ENCODE measurements around the gene FARP1. TPM values are rescaled to one million over a fixed set of nuclear protein-coding genes. Genes with fewer than 3 reads are reported as not detected.

Gene FARP1
- total RNA-seq, 1 experiment from 2014 or later: 96.6 TPM

DNA sequence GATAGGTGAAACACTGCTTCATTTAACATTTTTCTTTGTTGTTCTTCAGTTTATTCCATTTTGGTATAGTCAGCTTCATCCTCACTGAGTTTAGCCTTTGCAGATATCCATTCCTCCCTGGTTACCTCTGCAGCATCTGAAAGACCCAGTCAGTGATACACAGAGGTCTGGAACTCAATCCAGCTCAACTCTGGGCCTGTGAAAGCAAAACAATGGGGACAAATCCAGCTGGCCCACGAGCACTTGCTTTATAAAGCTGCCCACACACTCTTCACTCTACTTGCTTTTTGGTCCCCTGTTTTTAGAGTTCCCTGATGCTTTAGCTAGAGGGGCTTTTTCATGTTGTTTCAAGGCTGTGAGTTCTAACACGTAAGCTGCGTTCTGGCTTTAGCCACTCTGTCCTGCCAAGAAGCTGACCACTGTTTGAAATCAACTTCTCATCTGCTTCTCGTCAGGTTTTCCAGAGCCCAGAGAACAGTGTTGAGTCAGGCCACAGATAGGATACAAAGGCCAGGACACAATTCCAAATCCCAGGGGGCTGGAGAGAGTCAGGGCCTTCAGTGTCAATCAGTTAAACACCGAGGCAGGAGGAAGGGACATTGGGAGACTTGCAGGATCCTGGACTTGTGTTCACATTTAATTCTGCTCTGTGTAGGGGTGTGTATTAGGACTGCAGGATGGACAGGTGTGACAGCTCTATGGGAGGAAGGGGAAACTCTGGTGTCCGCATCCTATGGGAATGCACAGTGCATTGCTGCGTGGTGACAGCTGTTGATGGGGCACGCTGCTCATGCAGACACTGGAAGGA is 117.7 kb downstream of the FARP1 start (continued):
- TF ChIP-seq, protein P1, sequence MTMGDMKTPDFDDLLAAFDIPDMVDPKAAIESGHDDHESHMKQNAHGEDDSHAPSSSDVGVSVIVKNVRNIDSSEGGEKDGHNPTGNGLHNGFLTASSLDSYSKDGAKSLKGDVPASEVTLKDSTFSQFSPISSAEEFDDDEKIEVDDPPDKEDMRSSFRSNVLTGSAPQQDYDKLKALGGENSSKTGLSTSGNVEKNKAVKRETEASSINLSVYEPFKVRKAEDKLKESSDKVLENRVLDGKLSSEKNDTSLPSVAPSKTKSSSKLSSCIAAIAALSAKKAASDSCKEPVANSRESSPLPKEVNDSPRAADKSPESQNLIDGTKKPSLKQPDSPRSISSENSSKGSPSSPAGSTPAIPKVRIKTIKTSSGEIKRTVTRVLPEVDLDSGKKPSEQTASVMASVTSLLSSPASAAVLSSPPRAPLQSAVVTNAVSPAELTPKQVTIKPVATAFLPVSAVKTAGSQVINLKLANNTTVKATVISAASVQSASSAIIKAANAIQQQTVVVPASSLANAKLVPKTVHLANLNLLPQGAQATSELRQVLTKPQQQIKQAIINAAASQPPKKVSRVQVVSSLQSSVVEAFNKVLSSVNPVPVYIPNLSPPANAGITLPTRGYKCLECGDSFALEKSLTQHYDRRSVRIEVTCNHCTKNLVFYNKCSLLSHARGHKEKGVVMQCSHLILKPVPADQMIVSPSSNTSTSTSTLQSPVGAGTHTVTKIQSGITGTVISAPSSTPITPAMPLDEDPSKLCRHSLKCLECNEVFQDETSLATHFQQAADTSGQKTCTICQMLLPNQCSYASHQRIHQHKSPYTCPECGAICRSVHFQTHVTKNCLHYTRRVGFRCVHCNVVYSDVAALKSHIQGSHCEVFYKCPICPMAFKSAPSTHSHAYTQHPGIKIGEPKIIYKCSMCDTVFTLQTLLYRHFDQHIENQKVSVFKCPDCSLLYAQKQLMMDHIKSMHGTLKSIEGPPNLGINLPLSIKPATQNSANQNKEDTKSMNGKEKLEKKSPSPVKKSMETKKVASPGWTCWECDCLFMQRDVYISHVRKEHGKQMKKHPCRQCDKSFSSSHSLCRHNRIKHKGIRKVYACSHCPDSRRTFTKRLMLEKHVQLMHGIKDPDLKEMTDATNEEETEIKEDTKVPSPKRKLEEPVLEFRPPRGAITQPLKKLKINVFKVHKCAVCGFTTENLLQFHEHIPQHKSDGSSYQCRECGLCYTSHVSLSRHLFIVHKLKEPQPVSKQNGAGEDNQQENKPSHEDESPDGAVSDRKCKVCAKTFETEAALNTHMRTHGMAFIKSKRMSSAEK (CRISPR knock-in tag; IDR thresholded peaks at IDR 0.05; ENCODE audit: borderline replicate concordance): no peak
- no peak for TF ChIP-seq SP1 (CRISPR knock-in tag; conservative IDR thresholded peaks at IDR 0.05)
- TF ChIP-seq RELA (CRISPR knock-in tag; IDR thresholded peaks at IDR 0.05; ENCODE audit: borderline replicate concordance): no peak
- TF ChIP-seq, protein P2, sequence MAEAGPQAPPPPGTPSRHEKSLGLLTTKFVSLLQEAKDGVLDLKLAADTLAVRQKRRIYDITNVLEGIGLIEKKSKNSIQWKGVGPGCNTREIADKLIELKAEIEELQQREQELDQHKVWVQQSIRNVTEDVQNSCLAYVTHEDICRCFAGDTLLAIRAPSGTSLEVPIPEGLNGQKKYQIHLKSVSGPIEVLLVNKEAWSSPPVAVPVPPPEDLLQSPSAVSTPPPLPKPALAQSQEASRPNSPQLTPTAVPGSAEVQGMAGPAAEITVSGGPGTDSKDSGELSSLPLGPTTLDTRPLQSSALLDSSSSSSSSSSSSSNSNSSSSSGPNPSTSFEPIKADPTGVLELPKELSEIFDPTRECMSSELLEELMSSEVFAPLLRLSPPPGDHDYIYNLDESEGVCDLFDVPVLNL (CRISPR knock-in tag; IDR thresholded peaks at IDR 0.05; ENCODE audit: borderline replicate concordance, low read depth): no peak
- no peak for TF ChIP-seq SOX15 (CRISPR knock-in tag; IDR thresholded peaks at IDR 0.05)
- TF ChIP-seq, protein P3, sequence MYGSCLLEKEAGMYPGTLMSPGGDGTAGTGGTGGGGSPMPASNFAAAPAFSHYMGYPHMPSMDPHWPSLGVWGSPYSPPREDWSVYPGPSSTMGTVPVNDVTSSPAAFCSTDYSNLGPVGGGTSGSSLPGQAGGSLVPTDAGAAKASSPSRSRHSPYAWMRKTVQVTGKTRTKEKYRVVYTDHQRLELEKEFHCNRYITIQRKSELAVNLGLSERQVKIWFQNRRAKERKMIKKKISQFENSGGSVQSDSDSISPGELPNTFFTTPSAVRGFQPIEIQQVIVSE (CRISPR knock-in tag; IDR thresholded peaks at IDR 0.05; ENCODE audit: borderline replicate concordance): no peak
- no peak for TF ChIP-seq IRF2 (CRISPR knock-in tag; IDR thresholded peaks at IDR 0.05; ENCODE audit: borderline replicate concordance, low read depth)

DNA sequence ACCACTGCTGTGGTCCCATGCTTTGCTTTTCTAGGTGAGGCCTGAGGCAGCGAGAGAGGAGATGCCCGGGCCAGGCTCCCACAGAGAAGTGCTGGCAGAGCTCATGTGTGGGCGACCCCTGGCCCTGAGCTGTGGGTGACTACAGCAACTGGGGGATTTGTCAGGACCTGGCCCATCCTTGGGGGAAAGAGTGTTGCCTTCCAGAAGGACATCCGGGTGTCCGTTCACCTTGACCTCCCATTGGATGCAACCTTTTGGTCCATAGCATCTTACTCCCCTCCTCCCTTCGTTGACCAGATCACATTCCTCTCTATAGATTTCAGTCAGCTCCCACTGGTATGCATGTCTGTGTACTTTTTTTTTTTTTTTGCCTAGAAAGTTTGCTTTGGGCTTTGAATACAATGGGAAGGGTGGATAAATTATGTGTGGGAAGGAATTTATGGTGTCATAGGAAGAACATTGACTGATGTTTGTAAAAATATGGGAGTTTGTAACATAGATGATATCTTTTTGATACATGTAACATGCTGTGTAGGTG is 118.3 kb downstream of the FARP1 start:
- ChIA-PET POLR2A (no interaction called here), CTCF (interaction anchor here (2.1 kb wide), 1 partner anchor 89 kb away, joined by 5 read pairs; no protein-coding TSS in a partner anchor)
- Mint-ChIP-seq H3K4me1 (peaks cover 19% of the 10 kb centered on the region), H3K4me3 (no peak overlapping the region), H3K27me3 (ENCODE audit: low read depth) (no peaks in the 10 kb centered on the region), H3K9me3 (no peaks in the 10 kb centered on the region), H3K36me3 (no peaks in the 10 kb centered on the region), H3K27ac (peak overlapping the region; percentile 21; the same call in 1 of the 2 replicates)
- TF ChIP-seq, protein P4, sequence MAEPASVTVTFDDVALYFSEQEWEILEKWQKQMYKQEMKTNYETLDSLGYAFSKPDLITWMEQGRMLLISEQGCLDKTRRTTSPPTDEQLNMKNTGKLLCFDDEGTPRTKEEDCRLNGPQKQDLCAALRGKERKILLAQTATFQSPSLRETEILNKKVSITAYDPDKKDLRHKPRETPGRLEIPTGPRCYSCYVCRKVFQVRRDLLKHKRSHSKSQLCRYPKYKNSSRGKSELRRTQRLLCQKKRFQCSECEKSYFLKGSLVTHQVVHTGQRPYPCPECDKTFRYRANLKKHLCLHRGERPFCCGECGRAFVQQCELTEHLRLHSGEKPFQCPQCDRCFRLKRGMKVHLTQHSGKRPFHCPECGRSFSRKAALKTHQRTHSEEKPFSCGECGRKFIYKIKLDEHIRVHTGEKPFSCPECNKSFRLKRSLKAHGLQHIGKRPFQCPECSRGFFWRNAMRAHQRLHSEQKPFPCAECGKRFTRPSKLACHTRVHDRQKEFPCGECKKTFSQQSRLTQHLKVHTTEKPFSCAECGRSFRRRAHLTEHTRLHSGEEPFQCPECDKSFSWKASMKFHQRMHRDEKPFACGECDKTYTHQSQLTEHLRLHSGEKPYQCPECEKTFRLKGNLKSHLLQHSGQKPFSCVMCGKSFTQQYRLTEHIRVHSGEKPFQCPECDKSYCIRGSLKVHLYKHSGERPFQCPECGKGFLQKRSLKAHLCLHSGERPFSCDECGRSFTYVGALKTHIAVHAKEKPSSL (CRISPR knock-in tag; conservative IDR thresholded peaks at IDR 0.05): no peak
- TF ChIP-seq, protein P1 (CRISPR knock-in tag; IDR thresholded peaks at IDR 0.05; ENCODE audit: borderline replicate concordance): no peak
- ATAC-seq: no peak
- DNase-seq (ENCODE audit: low spot score): no peak

Measured in WTC11 (cell line).